Measurements from ENCODE around the gene C1QA.

- TF ChIP-seq CTCF (IDR thresholded peaks at IDR 0.05; ENCODE audit: low read depth, low read length): no peak
- no peak for TF ChIP-seq EZH2phosphoT487 (IDR thresholded peaks at IDR 0.05; ENCODE audit: low read depth)
These were observed 7.6 kb upstream of the C1QA start for GRCh38 chr1:22628698-22629444.
